ENCODE data around the gene EPS8.

EPS8 gene

DNA sequence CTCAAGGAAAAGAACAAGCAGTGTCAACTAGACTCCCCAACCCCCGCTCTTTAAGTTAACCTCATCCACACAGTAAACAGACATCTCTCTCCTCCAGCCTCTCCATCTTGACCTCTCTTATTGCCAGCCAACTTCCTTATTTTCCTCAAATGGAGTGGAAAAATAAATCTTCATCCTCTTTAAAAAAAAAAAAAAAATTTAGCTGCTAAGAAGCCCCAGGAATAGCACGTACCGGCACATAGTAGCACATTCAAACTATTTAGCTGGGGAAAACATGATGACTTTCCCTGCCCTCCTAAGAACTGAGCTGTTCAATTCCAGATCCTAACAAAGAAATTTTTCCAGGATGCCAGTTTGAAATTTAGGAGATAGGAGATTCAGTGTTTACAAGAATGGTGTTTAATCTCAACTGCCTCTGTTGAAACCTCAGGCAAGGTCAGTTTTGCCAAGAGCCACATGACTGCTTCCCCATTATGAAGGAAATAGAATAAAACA is 90.8 kb downstream of the EPS8 start:
- no peak overlapping the region for H3K4me3 ChIP-seq (ENCODE audit: low read depth, low read length)
- TF ChIP-seq, protein P1, sequence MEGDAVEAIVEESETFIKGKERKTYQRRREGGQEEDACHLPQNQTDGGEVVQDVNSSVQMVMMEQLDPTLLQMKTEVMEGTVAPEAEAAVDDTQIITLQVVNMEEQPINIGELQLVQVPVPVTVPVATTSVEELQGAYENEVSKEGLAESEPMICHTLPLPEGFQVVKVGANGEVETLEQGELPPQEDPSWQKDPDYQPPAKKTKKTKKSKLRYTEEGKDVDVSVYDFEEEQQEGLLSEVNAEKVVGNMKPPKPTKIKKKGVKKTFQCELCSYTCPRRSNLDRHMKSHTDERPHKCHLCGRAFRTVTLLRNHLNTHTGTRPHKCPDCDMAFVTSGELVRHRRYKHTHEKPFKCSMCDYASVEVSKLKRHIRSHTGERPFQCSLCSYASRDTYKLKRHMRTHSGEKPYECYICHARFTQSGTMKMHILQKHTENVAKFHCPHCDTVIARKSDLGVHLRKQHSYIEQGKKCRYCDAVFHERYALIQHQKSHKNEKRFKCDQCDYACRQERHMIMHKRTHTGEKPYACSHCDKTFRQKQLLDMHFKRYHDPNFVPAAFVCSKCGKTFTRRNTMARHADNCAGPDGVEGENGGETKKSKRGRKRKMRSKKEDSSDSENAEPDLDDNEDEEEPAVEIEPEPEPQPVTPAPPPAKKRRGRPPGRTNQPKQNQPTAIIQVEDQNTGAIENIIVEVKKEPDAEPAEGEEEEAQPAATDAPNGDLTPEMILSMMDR (IDR thresholded peaks at IDR 0.05; ENCODE audit: borderline replicate concordance, insufficient read depth, low read depth, low read length) = no peak

DNA sequence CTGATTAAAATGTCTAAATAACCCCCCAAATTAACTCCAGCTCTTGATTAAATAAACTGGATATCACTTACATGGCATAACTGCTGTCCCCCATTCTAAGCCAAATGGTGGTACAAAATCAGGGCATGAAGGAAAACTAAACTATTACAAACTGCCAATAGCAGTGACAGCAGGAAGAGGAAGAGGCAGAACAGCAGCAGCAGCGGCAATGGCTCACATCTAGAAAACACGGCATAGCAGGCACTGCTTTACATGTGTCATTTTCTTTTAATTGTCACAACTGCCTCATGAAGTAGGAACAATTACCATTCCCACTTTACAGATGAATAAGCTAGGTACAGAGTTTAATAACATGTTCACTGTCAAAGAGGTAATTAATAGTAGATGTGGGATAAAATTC is 92.0 kb downstream of the EPS8 start:
- TF ChIP-seq, protein P1 (IDR thresholded peaks at IDR 0.05; ENCODE audit: borderline replicate concordance, insufficient read depth, low read depth, low read length) = no peak
- H3K4me3 ChIP-seq (ENCODE audit: low read depth, low read length) = no peak overlapping the region

DNA sequence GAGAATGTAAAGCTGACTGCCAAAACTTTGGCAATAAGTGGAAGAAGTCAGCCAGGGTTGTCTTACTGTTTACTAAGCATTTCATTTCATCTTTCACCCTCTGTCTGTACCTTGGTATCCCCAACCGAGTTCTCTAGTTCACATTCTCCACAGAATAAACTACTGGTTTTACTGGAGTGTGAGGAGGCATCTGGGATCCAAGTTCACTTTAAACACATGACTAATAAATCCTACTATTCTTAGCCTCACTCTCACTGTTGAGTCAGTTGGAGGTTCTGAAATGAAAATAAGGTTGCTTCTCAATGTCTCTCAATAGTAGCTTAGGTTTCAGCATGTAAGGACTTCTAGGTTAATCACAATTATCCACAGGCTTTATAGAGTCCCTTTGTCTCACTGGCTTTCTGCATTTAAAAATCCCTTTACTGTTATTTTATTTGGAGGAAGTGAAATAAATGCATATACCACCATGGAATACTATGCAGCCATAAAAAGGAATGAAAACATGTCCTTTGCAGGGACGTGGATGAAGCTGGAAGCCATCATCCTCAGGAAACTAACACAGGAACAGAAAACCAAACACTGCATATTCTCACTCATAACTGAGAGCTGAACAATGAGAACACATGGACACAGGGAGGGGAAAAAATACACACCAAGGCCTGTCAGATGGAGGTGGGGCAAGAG is 95.8 kb downstream of the EPS8 start:
- no peak overlapping the region for H3K4me3 ChIP-seq (ENCODE audit: low read depth, low read length)
- TF ChIP-seq, protein P1 (IDR thresholded peaks at IDR 0.05; ENCODE audit: borderline replicate concordance, insufficient read depth, low read depth, low read length) = no peak

DNA sequence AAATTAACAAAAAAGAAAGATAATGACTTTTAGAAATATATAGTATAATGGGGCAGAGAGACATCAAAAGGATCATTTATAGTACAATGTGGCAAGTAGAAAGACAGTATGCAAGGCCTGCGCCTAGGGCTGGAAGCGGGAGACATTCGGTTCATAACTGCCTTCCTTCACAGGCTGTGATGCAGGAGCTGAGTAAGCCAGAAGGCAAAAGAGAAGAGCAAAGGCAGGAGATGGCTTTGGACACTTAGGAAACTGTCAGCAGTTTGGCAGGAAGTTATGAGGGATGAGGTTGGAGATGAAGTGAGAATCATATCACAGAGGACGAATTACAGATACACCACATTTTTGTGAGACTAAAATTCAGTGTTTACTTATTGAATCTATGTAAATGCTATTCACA is 97.8 kb downstream of the EPS8 start:
- no peak overlapping the region for H3K4me3 ChIP-seq (ENCODE audit: low read depth, low read length)
- TF ChIP-seq, protein P1 (IDR thresholded peaks at IDR 0.05; ENCODE audit: borderline replicate concordance, insufficient read depth, low read depth, low read length) = no peak

GRCh38 chr12:15690320-15690719 is 98.9 kb downstream of the EPS8 start:
- H3K4me3 ChIP-seq (ENCODE audit: low read depth, low read length) = no peak overlapping the region
- TF ChIP-seq, protein P1 (IDR thresholded peaks at IDR 0.05; ENCODE audit: borderline replicate concordance, insufficient read depth, low read depth, low read length) = no peak

GRCh38 chr12:15689751-15690191 is 99.4 kb downstream of the EPS8 start:
- H3K4me3 ChIP-seq (ENCODE audit: low read depth, low read length) = no peak overlapping the region
- TF ChIP-seq, protein P1 (IDR thresholded peaks at IDR 0.05; ENCODE audit: borderline replicate concordance, insufficient read depth, low read depth, low read length) = no peak

All from GM12875 (cell line).